ENCODE results near the gene SH3GLB1.

DNA sequence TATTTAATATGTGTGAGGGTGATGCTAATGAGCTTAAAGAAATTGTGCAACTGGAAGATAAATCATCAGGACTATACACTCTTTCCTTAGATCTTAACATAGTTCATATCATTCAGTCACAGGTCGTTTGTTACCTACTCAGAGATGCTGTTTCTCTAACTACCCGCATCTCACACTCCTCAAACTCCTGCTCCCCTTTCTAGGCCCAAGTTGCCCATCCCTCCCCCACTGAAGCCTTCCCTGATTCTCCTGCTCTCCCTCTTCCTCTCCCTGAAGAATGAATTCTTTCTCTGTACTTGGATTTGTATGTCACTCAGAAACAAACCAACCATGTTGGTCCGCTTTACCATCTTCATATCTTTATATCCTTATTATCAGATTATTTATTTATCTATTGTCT is 9.1 kb downstream of the SH3GLB1 start:
- TF ChIP-seq, protein P1, sequence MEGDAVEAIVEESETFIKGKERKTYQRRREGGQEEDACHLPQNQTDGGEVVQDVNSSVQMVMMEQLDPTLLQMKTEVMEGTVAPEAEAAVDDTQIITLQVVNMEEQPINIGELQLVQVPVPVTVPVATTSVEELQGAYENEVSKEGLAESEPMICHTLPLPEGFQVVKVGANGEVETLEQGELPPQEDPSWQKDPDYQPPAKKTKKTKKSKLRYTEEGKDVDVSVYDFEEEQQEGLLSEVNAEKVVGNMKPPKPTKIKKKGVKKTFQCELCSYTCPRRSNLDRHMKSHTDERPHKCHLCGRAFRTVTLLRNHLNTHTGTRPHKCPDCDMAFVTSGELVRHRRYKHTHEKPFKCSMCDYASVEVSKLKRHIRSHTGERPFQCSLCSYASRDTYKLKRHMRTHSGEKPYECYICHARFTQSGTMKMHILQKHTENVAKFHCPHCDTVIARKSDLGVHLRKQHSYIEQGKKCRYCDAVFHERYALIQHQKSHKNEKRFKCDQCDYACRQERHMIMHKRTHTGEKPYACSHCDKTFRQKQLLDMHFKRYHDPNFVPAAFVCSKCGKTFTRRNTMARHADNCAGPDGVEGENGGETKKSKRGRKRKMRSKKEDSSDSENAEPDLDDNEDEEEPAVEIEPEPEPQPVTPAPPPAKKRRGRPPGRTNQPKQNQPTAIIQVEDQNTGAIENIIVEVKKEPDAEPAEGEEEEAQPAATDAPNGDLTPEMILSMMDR (IDR thresholded peaks at IDR 0.05; ENCODE audit: poor library complexity) = no peak
- no peak for TF ChIP-seq EZH2 (IDR thresholded peaks at IDR 0.05; ENCODE audit: borderline replicate concordance)

Data from hepatocyte (in vitro differentiated cells).